GDM1 (cell line): ENCODE measurements around the gene SNX18.

Source experiments
- DNase-seq: peaks from one replicate; lab custom pipeline; 2025; lab: John Stamatoyannopoulos, UW

The SNX18 gene

GRCh38 chr5:54541823-54542783 is 24.5 kb downstream of the SNX18 start:
- DNase-seq = no peak

GRCh38 chr5:54544044-54544443 is 26.5 kb downstream of the SNX18 start:
- DNase-seq = no peak

- DNase-seq = no peak
Observed at GRCh38 chr5:54545796-54546195, 28.2 kb downstream of the SNX18 start.

- DNase-seq = no peak
Observed at GRCh38 chr5:54547711-54548250, 30.2 kb downstream of the SNX18 start.

- DNase-seq = no peak
Observed at GRCh38 chr5:54548565-54548964, 31.0 kb downstream of the SNX18 start.

- DNase-seq = no peak
Observed at GRCh38 chr5:54551292-54551691, 33.7 kb downstream of the SNX18 start.

GRCh38 chr5:54551926-54552325 is 34.4 kb downstream of the SNX18 start:
- no peak for DNase-seq

- DNase-seq = no peak
Observed at GRCh38 chr5:54552446-54552845, 34.9 kb downstream of the SNX18 start.

GRCh38 chr5:54553659-54554207 is 36.2 kb downstream of the SNX18 start:
- no peak for DNase-seq

- DNase-seq = no peak
Observed at GRCh38 chr5:54556141-54556540, 38.6 kb downstream of the SNX18 start.

- no peak for DNase-seq
Observed at GRCh38 chr5:54558362-54558761, 40.8 kb downstream of the SNX18 start.

GRCh38 chr5:54561651-54562050 is 44.1 kb downstream of the SNX18 start:
- DNase-seq = no peak

- DNase-seq = no peak
Observed at GRCh38 chr5:54563083-54563761, 45.7 kb downstream of the SNX18 start.

GRCh38 chr5:54567996-54568395 is 50.4 kb downstream of the SNX18 start:
- DNase-seq = no peak

- no peak for DNase-seq
Observed at GRCh38 chr5:54570916-54571315, 53.4 kb downstream of the SNX18 start.

GRCh38 chr5:54571462-54571861 is 53.9 kb downstream of the SNX18 start:
- DNase-seq = no peak

- no peak for DNase-seq
Observed at GRCh38 chr5:54573812-54574489, 56.4 kb downstream of the SNX18 start.

- DNase-seq = no peak
Observed at GRCh38 chr5:54577528-54577927, 60.0 kb downstream of the SNX18 start.

GRCh38 chr5:54577937-54578653 is 60.5 kb downstream of the SNX18 start:
- DNase-seq = no peak

GRCh38 chr5:54579591-54580295 is 62.2 kb downstream of the SNX18 start:
- DNase-seq = no peak
